AG04450 (cell line): ENCODE data around the gene AIPL1. TPM values are rescaled to one million over a fixed set of nuclear protein-coding genes. Genes with fewer than 3 reads are reported as not detected.

Experiments used
- CTCF ChIA-PET: fragments of 300-600, 350-600 bp; formaldehyde crosslinking; extraction: SDS; loops from one replicate; lab custom pipeline; 2022; ENCODE audit warnings: antibody characterized with exemption, inconsistent platforms; lab: Charles Lee
- POLR2A ChIA-PET: fragments of 350-600 bp; formaldehyde crosslinking; extraction: SDS; loops from one replicate; lab custom pipeline; 2021; ENCODE audit warnings: antibody characterized with exemption, inconsistent platforms; lab: Yijun Ruan, JAX
- DNase-seq: peaks from one replicate; pipeline ENCODE4 v3.0.0-alpha.2; 2011; ENCODE audit warnings: low read depth, low spot score
- H3K27ac ChIP-seq: one replicate; pipeline ENCODE4 v1.5.1; 2012; ENCODE audit warnings: low read depth, low read length, control low read depth
- H3K27me3 ChIP-seq: one replicate; pipeline ENCODE4 v1.6.0; 2012; ENCODE audit warnings: low read length; ENCODE audit not compliant: control insufficient read depth, insufficient read depth
- H3K4me3 ChIP-seq: 2 replicates; pipeline ENCODE4 v1.5.1; 2011; ENCODE audit warnings: mild to moderate bottlenecking, low read depth, low read length, control low read depth
- H3K9me3 ChIP-seq: 2 replicates; pipeline ENCODE4 v1.5.1; 2012; ENCODE audit warnings: low read length; ENCODE audit not compliant: control insufficient read depth, insufficient read depth
- polyA plus RNA-seq: library from polyadenylated mRNA; depleted of rRNA; stranded (reverse); fragments of >200 nt; gene quantifications from 2 replicates; pipeline ENCODE4 v1.2.3, GENCODE V29; 2011
- TF ChIP-seq, protein P1 (sequence below): IDR thresholded peaks from 2 replicates; pipeline ENCODE4 v1.5.1; 2011; ENCODE audit warnings: low read depth, low read length, control low read depth, inconsistent platforms

AIPL1 gene
- polyA plus RNA-seq, 1 experiment = not detected

GRCh38 chr17:6449307-6449706 is 14.4 kb upstream of the AIPL1 start:
- Histone ChIP-seq H3K9me3 (no peaks in the 10 kb centered on the region), H3K4me3 (no peak overlapping the region), H3K27me3 (no peaks in the 10 kb centered on the region), H3K27ac (no peak overlapping the region)
- CTCF ChIA-PET = no interaction called here
- POLR2A ChIA-PET = no interaction called here
- DNase-seq = no peak
- TF ChIP-seq, protein P1, sequence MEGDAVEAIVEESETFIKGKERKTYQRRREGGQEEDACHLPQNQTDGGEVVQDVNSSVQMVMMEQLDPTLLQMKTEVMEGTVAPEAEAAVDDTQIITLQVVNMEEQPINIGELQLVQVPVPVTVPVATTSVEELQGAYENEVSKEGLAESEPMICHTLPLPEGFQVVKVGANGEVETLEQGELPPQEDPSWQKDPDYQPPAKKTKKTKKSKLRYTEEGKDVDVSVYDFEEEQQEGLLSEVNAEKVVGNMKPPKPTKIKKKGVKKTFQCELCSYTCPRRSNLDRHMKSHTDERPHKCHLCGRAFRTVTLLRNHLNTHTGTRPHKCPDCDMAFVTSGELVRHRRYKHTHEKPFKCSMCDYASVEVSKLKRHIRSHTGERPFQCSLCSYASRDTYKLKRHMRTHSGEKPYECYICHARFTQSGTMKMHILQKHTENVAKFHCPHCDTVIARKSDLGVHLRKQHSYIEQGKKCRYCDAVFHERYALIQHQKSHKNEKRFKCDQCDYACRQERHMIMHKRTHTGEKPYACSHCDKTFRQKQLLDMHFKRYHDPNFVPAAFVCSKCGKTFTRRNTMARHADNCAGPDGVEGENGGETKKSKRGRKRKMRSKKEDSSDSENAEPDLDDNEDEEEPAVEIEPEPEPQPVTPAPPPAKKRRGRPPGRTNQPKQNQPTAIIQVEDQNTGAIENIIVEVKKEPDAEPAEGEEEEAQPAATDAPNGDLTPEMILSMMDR = no peak

DNA sequence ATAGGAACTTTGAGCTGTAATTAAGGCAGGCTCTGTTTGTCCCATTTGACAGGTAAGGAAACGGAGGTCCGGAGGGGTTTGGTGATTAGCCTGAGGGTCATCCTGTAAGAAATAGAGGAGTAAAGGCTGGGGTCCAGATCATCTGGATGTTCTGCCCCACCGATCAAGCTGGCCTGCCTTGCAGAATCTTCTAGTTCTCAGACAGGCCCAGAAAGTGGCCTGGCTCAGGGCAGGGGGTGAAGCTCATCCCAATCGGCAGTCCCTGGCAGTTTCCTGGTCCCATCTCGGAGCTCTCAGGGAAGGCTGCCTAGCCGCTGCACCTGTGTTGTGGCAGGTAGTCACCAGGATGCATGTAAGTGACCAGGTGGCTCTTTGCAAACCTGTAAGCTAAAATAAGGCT is 13.6 kb upstream of the AIPL1 start:
- ChIA-PET POLR2A (no interaction called here), CTCF (interaction anchor here (0.6 to 1.0 kb wide), 3 partner anchors 12 to 474 kb away, joined by 4 read pairs; no protein-coding TSS in a partner anchor)
- TF ChIP-seq, protein P1 = no peak
- no peak overlapping the region for H3K4me3 ChIP-seq
- no peak overlapping the region for H3K27ac ChIP-seq
- no peak for DNase-seq
- H3K27me3 ChIP-seq = no peaks in the 10 kb centered on the region
- H3K9me3 ChIP-seq = no peaks in the 10 kb centered on the region

GRCh38 chr17:6446516-6447100 is 11.7 kb upstream of the AIPL1 start:
- no peak overlapping the region for H3K4me3 ChIP-seq
- H3K27ac ChIP-seq = no peak overlapping the region
- CTCF ChIA-PET = interaction anchor here (0.8 kb wide), 1 partner anchor 26 kb away, joined by 4 read pairs; no protein-coding TSS in a partner anchor
- POLR2A ChIA-PET = interaction anchor here (0.7 kb wide), 1 partner anchor 1007 kb away, joined by 3 read pairs; no protein-coding TSS in a partner anchor
- no peak for DNase-seq
- no peaks in the 10 kb centered on the region for H3K27me3 ChIP-seq
- TF ChIP-seq, protein P1 = no peak
- no peaks in the 10 kb centered on the region for H3K9me3 ChIP-seq

DNA sequence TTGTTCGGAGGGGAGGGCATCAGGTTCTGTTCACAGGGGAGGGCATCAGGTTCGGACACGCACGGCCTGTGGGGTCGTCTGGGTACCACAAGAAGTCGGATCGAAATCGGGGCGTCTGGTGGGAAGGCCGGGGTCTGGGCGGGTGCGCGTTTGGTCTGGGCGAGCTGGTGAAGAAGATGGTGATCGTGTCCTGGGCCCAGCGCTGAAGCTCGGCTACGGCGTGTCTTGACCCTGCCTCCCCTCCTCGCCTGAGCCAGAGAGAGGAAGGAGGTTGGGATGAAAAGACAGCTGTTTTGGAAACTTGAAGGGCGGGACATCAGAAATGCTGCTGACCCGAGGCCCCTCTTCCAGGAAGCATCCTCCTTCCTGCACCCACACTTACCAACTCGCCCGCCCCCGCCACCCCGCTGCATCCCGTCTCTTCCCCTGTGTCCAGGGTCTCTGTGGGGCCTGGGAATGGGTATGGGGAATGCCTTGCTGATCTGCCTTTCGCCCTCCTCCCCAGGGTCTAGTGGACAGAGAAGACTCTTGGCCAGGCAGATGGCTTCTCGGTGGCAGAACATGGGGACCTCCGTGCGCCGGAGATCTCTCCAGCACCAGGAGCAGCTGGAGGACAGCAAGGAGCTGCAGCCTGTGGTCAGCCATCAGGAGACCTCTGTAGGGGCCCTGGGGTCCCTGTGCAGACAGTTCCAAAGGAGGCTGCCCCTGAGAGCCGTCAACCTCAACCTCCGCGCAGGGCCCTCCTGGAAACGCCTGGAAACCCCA is 9.8 kb upstream of the AIPL1 start:
- Histone ChIP-seq H3K9me3 (no peaks in the 10 kb centered on the region), H3K4me3 (peak overlapping the region; percentile 75), H3K27me3 (no peaks in the 10 kb centered on the region), H3K27ac (no peak overlapping the region)
- ChIA-PET POLR2A (interaction anchor here (1.4 kb wide), 1 partner anchor 79 kb away, joined by 3 read pairs; no protein-coding TSS in a partner anchor), CTCF (interaction anchor here (1.0 to 1.2 kb wide), 2 partner anchors 9 to 29 kb away, joined by 3 to 4 read pairs; no protein-coding TSS in a partner anchor)
- no peak for DNase-seq
- TF ChIP-seq, protein P1 = no peak
